ENCODE data around the gene PNISR.
"Not testable (repeated sequence)": the region's sequence is repeated elsewhere in the genome, so short reads cannot be mapped to it uniquely, and the experiment has no call there.

DNA sequence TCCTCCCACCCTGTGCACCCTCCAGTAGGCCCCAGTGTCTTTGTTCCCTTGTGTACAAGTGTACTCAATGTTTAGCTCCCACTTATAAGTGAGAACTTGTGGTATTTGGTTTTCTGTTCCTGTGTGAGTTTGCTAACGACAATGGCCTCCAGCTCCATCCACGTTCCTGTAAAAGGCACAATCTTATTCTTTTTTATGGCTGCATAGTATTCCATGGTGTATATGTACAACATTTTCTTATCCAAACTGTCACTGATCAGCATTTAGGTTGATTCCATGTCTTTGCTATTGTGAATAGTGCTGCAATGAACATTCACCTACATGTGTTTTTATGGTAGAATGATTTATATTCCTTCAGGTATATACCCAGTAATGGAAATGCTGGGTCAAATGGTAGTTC lies 34.0 kb upstream of the PNISR start:
- not testable (repeated sequence) for TF ChIP-seq CTCF (IDR thresholded peaks at IDR 0.05; ENCODE audit: low read length); EZH2 (optimal IDR thresholded peaks at IDR 0.05; ENCODE audit: low read depth, low read length)
